GM12801 (cell line): ENCODE data around the gene ANXA2.

Source experiments
- CTCF ChIP-seq: IDR thresholded peaks from one replicate; pipeline ENCODE4 v1.5.1; 2011; ENCODE audit warnings: control low read depth; ENCODE audit not compliant: insufficient read length; ENCODE audit errors: extremely low read depth

Gene ANXA2

GRCh38 chr15:60426870-60427508, 29.2 kb upstream of the ANXA2 start:
- no peak for TF ChIP-seq CTCF

- no peak for TF ChIP-seq CTCF
Measured at GRCh38 chr15:60425461-60425860, 27.7 kb upstream of the ANXA2 start.

GRCh38 chr15:60424006-60424405, 26.2 kb upstream of the ANXA2 start:
- no peak for TF ChIP-seq CTCF

GRCh38 chr15:60423537-60423936, 25.8 kb upstream of the ANXA2 start:
- no peak for TF ChIP-seq CTCF

- no peak for TF ChIP-seq CTCF
Measured at GRCh38 chr15:60421544-60421943, 23.8 kb upstream of the ANXA2 start.

GRCh38 chr15:60420203-60420716, 22.5 kb upstream of the ANXA2 start:
- TF ChIP-seq CTCF, result no peak

GRCh38 chr15:60419753-60420152, 22.0 kb upstream of the ANXA2 start:
- no peak for TF ChIP-seq CTCF
